HepG2 (cell line): ENCODE data around the gene PDK2. TPM values are rescaled to one million over a fixed set of nuclear protein-coding genes. Genes with fewer than 3 reads are reported as not detected.
A peak's percentile ranks its signal among the peaks of the same experiment; 100 is the strongest.

Experiments
- ATAC-seq: fragments of 200-7000 bp; cut with Tn5 transposase; 3 replicates; pipeline ENCODE4 v1.9.1; 2020; ENCODE audit warnings: mild to moderate bottlenecking, moderate library complexity
- BruUV-seq: library from RNA; stranded (reverse); fragments of 400-500 nt; replicated peaks from 2 replicates; lab custom pipeline; 2021; lab: Mats Ljungman, UMichigan
- CTCF ChIA-PET: fragments of 300-600 bp; formaldehyde crosslinking; extraction: SDS; loops from one replicate; lab custom pipeline; 2021; ENCODE audit warnings: low total read pairs, inconsistent platforms, low intra/inter-chr PET ratio; lab: Yijun Ruan, JAX
- POLR2A ChIA-PET: fragments of 350-600 bp; sonication (Branson Sonifier 250); formaldehyde crosslinking; loops from one replicate; lab custom pipeline; 2020; ENCODE audit warnings: antibody characterized with exemption, inconsistent platforms; lab: Yijun Ruan, JAX
- DNase-seq: peaks from one replicate; pipeline ENCODE4 v3.0.0-alpha.2; 2015; ENCODE audit warnings: low spot score
- FAIRE-seq: peaks from 3 replicates; lab custom pipeline; 2011; peaks lifted over from hg19 to GRCh38; lab: Jason Lieb, UNC
- H2AFZ ChIP-seq: one replicate; pipeline ENCODE4 v1.6.1; 2011; ENCODE audit warnings: low read length, inconsistent platforms
- H3K27ac ChIP-seq: fragments of 300-600 bp; 3 replicates; pipeline ENCODE4 v1.8.0; 2011; ENCODE audit warnings: mixed run types, mild to moderate bottlenecking, mixed read lengths, low read length, inconsistent platforms; ENCODE audit not compliant: insufficient read depth; ENCODE audit errors: extremely low read length
- H3K27me3 ChIP-seq, 2 experiments: fragments of 200-600 bp in 1 of 2; 2 replicates in 1 of 2; 3 replicates in 1 of 2; pipeline versions ENCODE4 v1.6.0 to v1.8.0; 2011; ENCODE audit warnings: low read length in 2 of 2, mild to moderate bottlenecking in 2 of 2, moderate library complexity in 2 of 2, inconsistent platforms in 1 of 2; ENCODE audit not compliant: insufficient read depth in 2 of 2, control insufficient read depth in 1 of 2
- H3K36me3 ChIP-seq, 2 experiments: fragments of 200-600 bp in 1 of 2; replicated peaks in 1 of 2; 2 replicates in 1 of 2; 3 replicates in 1 of 2; pipeline versions ENCODE4 v1.5.1 to v1.8.0; 2011; ENCODE audit warnings: low read length in 2 of 2, inconsistent platforms in 1 of 2; ENCODE audit not compliant: insufficient read depth in 2 of 2, control insufficient read depth in 1 of 2
- H3K4me1 ChIP-seq: 2 replicates; pipeline ENCODE4 v1.5.1; 2012; ENCODE audit warnings: low read length, inconsistent platforms; ENCODE audit not compliant: insufficient read depth
- H3K4me2 ChIP-seq: 2 replicates; pipeline ENCODE4 v1.6.0; 2011; ENCODE audit warnings: low read depth, low read length, inconsistent platforms
- H3K4me3 ChIP-seq, 3 experiments: fragments of 200-600 bp in 1 of 3; sonication (generic), shearing (Covaris generic) in 1 of 3; replicated peaks in 1 of 3; 2 replicates each; pipeline ENCODE4 v1.5.1; 2011 to 2016; ENCODE audit warnings: low read length in 3 of 3, inconsistent platforms in 2 of 3, low read depth in 2 of 3, mild to moderate bottlenecking in 2 of 3, control low read depth in 1 of 3, mixed read lengths in 1 of 3; ENCODE audit not compliant: insufficient read depth in 1 of 3
- H3K79me2 ChIP-seq: one replicate; pipeline ENCODE4 v1.6.1; 2011; ENCODE audit warnings: low read length, inconsistent platforms; ENCODE audit not compliant: insufficient read depth
- H3K9ac ChIP-seq: 2 replicates; pipeline ENCODE4 v1.6.0; 2011; ENCODE audit warnings: mild to moderate bottlenecking, low read depth, low read length, inconsistent platforms; ENCODE audit not compliant: insufficient read depth
- H3K9me3 ChIP-seq: 2 replicates; pipeline ENCODE4 v1.5.1; 2012; ENCODE audit warnings: mild to moderate bottlenecking, low read length
- H4K20me1 ChIP-seq: 2 replicates; pipeline ENCODE4 v1.6.0; 2011; ENCODE audit warnings: inconsistent platforms, mild to moderate bottlenecking, low read length, moderate library complexity; ENCODE audit not compliant: insufficient read depth
- YY1 ChIP-seq: IDR thresholded peaks from 2 replicates; pipeline ENCODE4 v1.6.1; 2011; ENCODE audit warnings: low read length, low read depth, moderate library complexity, mild to moderate bottlenecking; ENCODE audit not compliant: insufficient read depth, insufficient replicate concordance
- WGBS: methylation state at CpG from one replicate; pipeline ENCODE4 v1.1.6; 2017; ENCODE audit warnings: low lambda C conversion rate; 5-methylcytosine and 5-hydroxymethylcytosine counted together
- in situ Hi-C: cut with HindIII; loops from 2 replicates; pipeline ENCODE4 v1.10.0; 2017; ENCODE audit warnings: low pct_unique_long_range_greater_than_20kb; ENCODE audit not compliant: extremely low pct_ligation_motif_present
- intact Hi-C: fragments of 100-400 bp; cut with micrococcal nuclease; formaldehyde crosslinking; loops from one replicate; pipeline ENCODE4 v1.10.0; 2022; ENCODE audit not compliant: unreplicated experiment
- polyA plus RNA-seq, 8 experiments: library from polyadenylated mRNA; depleted of rRNA in 3 of 8; stranded (reverse) in 7 of 8; unstranded in 1 of 8; fragments of >200 nt; fragmentation: Illumina TruSeq in 4 of 8; extraction: Trizol in 4 of 8; gene quantifications; 2 replicates each; pipeline versions ENCODE4 v1.2.1 to v1.2.3, GENCODE V29; 2011 to 2016; ENCODE audit warnings: low read depth in 4 of 8, missing spikeins in 1 of 8, mixed read lengths in 1 of 8; ENCODE audit not compliant: insufficient read depth in 1 of 8
- total RNA-seq, 5 experiments: library from RNA; depleted of rRNA; stranded (reverse); fragments of >200 nt; fragmentation: Illumina TruSeq; extraction: Trizol; gene quantifications; 2 replicates each; pipeline ENCODE4 v1.2.3, GENCODE V29; 2016; ENCODE audit warnings: low read depth in 1 of 5
- TF ChIP-seq, protein P1 (sequence below): sonication (generic); formaldehyde crosslinking; IDR thresholded peaks from 2 replicates; pipeline ENCODE4 v1.8.1; 2022; ENCODE audit warnings: low read depth, mild to moderate bottlenecking, missing genetic modification reagents
- TF ChIP-seq, protein P2 (sequence below): sonication (generic); formaldehyde crosslinking; IDR thresholded peaks from 2 replicates; pipeline ENCODE4 v1.5.0; 2020; ENCODE audit warnings: missing genetic modification reagents

PDK2 gene
- total and polyA plus RNA-seq, 2 of the 13 experiments (the other 11 are each of a cell fraction or from before 2014, with no cell fraction given): 18.5 to 59.7 TPM

DNA sequence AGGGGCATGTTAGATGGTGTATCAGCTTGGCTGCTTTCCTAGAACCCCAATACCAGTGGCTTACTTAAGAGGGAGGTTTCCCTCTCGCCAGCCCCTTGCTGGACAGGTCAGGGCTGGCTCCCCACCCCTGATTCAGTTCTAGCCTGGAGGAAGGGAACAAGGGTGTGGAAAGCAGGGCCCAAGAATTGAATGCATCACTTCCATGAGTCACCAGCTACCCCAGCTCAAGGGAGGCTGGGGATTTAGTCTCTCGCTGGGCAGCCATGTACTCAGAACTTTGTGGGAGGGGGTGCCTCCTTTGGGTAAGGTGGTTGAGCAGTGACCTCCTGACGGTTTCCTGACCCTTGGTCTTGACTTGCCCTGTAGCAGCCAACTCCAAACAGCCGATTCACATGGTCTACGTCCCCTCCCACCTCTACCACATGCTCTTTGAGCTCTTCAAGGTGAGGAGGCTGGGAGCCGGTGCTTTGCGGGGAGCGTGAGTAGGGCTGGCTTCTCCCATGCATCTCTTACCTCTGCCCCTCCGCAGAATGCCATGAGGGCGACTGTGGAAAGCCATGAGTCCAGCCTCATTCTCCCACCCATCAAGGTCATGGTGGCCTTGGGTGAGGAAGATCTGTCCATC lies 12.8 kb downstream of the PDK2 start (continued):
- TF ChIP-seq, protein P1, sequence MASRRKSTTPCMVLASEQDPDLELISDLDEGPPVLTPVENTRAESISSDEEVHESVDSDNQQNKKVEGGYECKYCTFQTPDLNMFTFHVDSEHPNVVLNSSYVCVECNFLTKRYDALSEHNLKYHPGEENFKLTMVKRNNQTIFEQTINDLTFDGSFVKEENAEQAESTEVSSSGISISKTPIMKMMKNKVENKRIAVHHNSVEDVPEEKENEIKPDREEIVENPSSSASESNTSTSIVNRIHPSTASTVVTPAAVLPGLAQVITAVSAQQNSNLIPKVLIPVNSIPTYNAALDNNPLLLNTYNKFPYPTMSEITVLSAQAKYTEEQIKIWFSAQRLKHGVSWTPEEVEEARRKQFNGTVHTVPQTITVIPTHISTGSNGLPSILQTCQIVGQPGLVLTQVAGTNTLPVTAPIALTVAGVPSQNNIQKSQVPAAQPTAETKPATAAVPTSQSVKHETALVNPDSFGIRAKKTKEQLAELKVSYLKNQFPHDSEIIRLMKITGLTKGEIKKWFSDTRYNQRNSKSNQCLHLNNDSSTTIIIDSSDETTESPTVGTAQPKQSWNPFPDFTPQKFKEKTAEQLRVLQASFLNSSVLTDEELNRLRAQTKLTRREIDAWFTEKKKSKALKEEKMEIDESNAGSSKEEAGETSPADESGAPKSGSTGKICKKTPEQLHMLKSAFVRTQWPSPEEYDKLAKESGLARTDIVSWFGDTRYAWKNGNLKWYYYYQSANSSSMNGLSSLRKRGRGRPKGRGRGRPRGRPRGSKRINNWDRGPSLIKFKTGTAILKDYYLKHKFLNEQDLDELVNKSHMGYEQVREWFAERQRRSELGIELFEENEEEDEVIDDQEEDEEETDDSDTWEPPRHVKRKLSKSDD (CRISPR knock-in tag): 0 out of 2 replicates have a peak, but pooled peaks have one; percentile 8
- TF ChIP-seq, all 625 proteins: peak for 10

DNA sequence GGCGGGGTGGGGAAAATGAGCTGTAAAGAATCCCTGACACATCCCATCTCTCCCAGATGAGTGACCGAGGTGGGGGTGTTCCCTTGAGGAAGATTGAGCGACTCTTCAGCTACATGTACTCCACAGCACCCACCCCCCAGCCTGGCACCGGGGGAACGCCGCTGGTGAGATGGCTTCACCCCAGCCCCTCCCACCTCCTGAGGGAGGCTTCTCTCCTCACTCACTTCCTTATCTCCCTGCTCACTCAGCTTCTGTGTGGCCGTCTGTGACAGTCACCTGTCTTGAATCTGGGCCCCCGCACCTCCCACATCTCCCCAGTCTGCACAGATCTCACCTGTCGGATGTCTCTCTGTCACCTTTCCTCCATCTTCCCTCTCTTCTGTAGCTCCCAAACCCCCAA lies 13.4 kb downstream of the PDK2 start:
- no TSS peak for BruUV-seq
- CTCF ChIA-PET: no interaction called here
- Histone ChIP-seq H3K79me2 (no peaks in the 10 kb centered on the region), H3K27ac (no peak overlapping the region), H4K20me1 (no peaks in the 10 kb centered on the region), H3K4me3 (no peak overlapping the region), H3K9me3 (no peaks in the 10 kb centered on the region), H3K27me3 (no peaks in the 10 kb centered on the region), H2AFZ (no peak overlapping the region), H3K4me1 (peaks cover 46% of the 10 kb centered on the region), H3K36me3 (no peaks in the 10 kb centered on the region; a peak in 1 of 5 replicates), H3K9ac (no peak overlapping the region), H3K4me2 (no peak overlapping the region)
- DNase-seq (no peak), ATAC-seq (no peak), FAIRE-seq (no peak)
- TF ChIP-seq YY1: no peak
- TF ChIP-seq, protein P2, sequence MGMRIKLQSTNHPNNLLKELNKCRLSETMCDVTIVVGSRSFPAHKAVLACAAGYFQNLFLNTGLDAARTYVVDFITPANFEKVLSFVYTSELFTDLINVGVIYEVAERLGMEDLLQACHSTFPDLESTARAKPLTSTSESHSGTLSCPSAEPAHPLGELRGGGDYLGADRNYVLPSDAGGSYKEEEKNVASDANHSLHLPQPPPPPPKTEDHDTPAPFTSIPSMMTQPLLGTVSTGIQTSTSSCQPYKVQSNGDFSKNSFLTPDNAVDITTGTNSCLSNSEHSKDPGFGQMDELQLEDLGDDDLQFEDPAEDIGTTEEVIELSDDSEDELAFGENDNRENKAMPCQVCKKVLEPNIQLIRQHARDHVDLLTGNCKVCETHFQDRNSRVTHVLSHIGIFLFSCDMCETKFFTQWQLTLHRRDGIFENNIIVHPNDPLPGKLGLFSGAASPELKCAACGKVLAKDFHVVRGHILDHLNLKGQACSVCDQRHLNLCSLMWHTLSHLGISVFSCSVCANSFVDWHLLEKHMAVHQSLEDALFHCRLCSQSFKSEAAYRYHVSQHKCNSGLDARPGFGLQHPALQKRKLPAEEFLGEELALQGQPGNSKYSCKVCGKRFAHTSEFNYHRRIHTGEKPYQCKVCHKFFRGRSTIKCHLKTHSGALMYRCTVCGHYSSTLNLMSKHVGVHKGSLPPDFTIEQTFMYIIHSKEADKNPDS (CRISPR knock-in tag): 0 out of 2 replicates have a peak, but pooled peaks have one; percentile 18
- in situ Hi-C loops (no loop called here), intact Hi-C loops (no loop called here)
- 87% methylated on average over 9 of the region's 9 CpGs for WGBS
- POLR2A ChIA-PET: interaction anchor here (1.2 kb wide), 1 partner anchor 18 kb away, joined by 3 read pairs; no protein-coding TSS in a partner anchor
